Breast epithelium (tissue), 3 donors: ENCODE data around the gene MS4A4A.

Experiments
- CTCF ChIP-seq, 3 donors: fragments of 450-650 bp; IDR thresholded peaks; one replicate each; pipeline ENCODE4 v1.5.1; 2016 to 2017; ENCODE audit warnings: antibody characterized with exemption in 3 of 3, mild to moderate bottlenecking in 3 of 3, moderate library complexity in 3 of 3
- POLR2A ChIP-seq: fragments of 450-650 bp; IDR thresholded peaks from one replicate; pipeline ENCODE4 v1.6.1; 2016; ENCODE audit warnings: antibody characterized with exemption, mild to moderate bottlenecking, moderate library complexity
- POLR2AphosphoS5 ChIP-seq, 3 donors: sonication (generic); formaldehyde crosslinking; IDR thresholded peaks; one replicate each; pipeline ENCODE4 v1.6.1; 2017; ENCODE audit warnings: antibody characterized with exemption in 3 of 3

GRCh38 chr11:60326955-60327354 is 46.5 kb downstream of the MS4A4A start, which contains the start of gene MS4A6E:
- no peak for TF ChIP-seq POLR2A
- no peak for TF ChIP-seq CTCF (IDR thresholded peaks at IDR 0.05)
- TF ChIP-seq POLR2AphosphoS5 (IDR thresholded peaks at IDR 0.05): no peak
